OCI-LY7 (cell line): Measurements from ENCODE around the gene DNM3.

Experiments used
- EZH2phosphoT487 ChIP-seq: fragments of 200-600 bp; sonication (generic); IDR thresholded peaks from 2 replicates; pipeline ENCODE4 v1.6.1; 2018; ENCODE audit warnings: low read depth, borderline replicate concordance, mild to moderate bottlenecking, mixed run types, antibody characterized with exemption, low read length, moderate library complexity, mixed read lengths
- TF ChIP-seq, protein P1 (sequence below): fragments of 200-600 bp; sonication (generic); conservative IDR thresholded peaks from 2 replicates; pipeline ENCODE4 v1.5.1; 2014; ENCODE audit warnings: mild to moderate bottlenecking, antibody characterized with exemption, low read length, moderate library complexity, mixed read lengths

GRCh38 chr1:172401477-172401876 is 560.2 kb downstream of the DNM3 start:
- TF ChIP-seq EZH2phosphoT487, result no peak
- TF ChIP-seq, protein P1, sequence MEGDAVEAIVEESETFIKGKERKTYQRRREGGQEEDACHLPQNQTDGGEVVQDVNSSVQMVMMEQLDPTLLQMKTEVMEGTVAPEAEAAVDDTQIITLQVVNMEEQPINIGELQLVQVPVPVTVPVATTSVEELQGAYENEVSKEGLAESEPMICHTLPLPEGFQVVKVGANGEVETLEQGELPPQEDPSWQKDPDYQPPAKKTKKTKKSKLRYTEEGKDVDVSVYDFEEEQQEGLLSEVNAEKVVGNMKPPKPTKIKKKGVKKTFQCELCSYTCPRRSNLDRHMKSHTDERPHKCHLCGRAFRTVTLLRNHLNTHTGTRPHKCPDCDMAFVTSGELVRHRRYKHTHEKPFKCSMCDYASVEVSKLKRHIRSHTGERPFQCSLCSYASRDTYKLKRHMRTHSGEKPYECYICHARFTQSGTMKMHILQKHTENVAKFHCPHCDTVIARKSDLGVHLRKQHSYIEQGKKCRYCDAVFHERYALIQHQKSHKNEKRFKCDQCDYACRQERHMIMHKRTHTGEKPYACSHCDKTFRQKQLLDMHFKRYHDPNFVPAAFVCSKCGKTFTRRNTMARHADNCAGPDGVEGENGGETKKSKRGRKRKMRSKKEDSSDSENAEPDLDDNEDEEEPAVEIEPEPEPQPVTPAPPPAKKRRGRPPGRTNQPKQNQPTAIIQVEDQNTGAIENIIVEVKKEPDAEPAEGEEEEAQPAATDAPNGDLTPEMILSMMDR, result no peak
